SK-N-SH treated with all-trans-retinoic acid at 6 μM for 48 hours (cell line): ENCODE measurements around the gene BLTP1.

ENCODE experiments used
- ARNTL ChIP-seq: fragments of 450-650 bp; formaldehyde crosslinking; IDR thresholded peaks from 2 replicates; pipeline ENCODE4 v1.5.0; 2020; ENCODE audit warnings: low read depth, mild to moderate bottlenecking, moderate library complexity, borderline replicate concordance
- CREB5 ChIP-seq: fragments of 250-450 bp; sonication (Bioruptor Pico); IDR thresholded peaks from 2 replicates; pipeline ENCODE4 v1.5.1; 2020; ENCODE audit warnings: low read depth, mild to moderate bottlenecking, moderate library complexity
- CSDC2 ChIP-seq: fragments of 250-450 bp; sonication (Bioruptor Pico); IDR thresholded peaks from 2 replicates; pipeline ENCODE4 v1.5.0; 2020; ENCODE audit warnings: mild to moderate bottlenecking, moderate library complexity
- CSRNP3 ChIP-seq: fragments of 250-450 bp; sonication (Bioruptor Pico); IDR thresholded peaks from 2 replicates; pipeline ENCODE4 v1.5.1; 2021; ENCODE audit warnings: mild to moderate bottlenecking, moderate library complexity
- ISL1 ChIP-seq: fragments of 250-450 bp; sonication (Bioruptor Pico); IDR thresholded peaks from 2 replicates; pipeline ENCODE4 v2.1.2; 2022; ENCODE audit warnings: mild to moderate bottlenecking, moderate library complexity
- OSR1 ChIP-seq: fragments of 250-450 bp; sonication (Bioruptor Pico); IDR thresholded peaks from 2 replicates; pipeline ENCODE4 v1.8.0; 2022; ENCODE audit warnings: moderate library complexity, mild to moderate bottlenecking, inconsistent platforms
- PATZ1 ChIP-seq: fragments of 250-450 bp; sonication (Bioruptor Pico); IDR thresholded peaks from 2 replicates; pipeline ENCODE4 v1.8.0; 2020; ENCODE audit warnings: mild to moderate bottlenecking, moderate library complexity, borderline replicate concordance
- POU6F1 ChIP-seq: fragments of 250-450 bp; sonication (Bioruptor Pico); IDR thresholded peaks from 2 replicates; pipeline ENCODE4 v1.8.0; 2021; ENCODE audit warnings: low read depth, mild to moderate bottlenecking, moderate library complexity, borderline replicate concordance
- PPARA ChIP-seq: fragments of 250-450 bp; sonication (Bioruptor Pico); IDR thresholded peaks from 2 replicates; pipeline ENCODE4 v1.5.0; 2020; ENCODE audit warnings: mild to moderate bottlenecking, borderline replicate concordance
- ZFP3 ChIP-seq: fragments of 250-450 bp; sonication (Bioruptor Pico); IDR thresholded peaks from 2 replicates; pipeline ENCODE4 v1.5.0; 2020; ENCODE audit warnings: mild to moderate bottlenecking, moderate library complexity
- ZFP30 ChIP-seq: fragments of 450-650 bp; formaldehyde crosslinking; IDR thresholded peaks from 2 replicates; pipeline ENCODE4 v1.5.0; 2022; ENCODE audit warnings: mild to moderate bottlenecking, moderate library complexity
- ZNF565 ChIP-seq: fragments of 450-650 bp; formaldehyde crosslinking; conservative IDR thresholded peaks from 2 replicates; pipeline ENCODE4 v1.5.0; 2020; ENCODE audit warnings: low read depth, mild to moderate bottlenecking, moderate library complexity
- ZNF70 ChIP-seq: fragments of 450-650 bp; formaldehyde crosslinking; IDR thresholded peaks from 2 replicates; pipeline ENCODE4 v1.5.0; 2020; ENCODE audit warnings: mild to moderate bottlenecking, moderate library complexity

- TF ChIP-seq ZNF565 (CRISPR knock-in tag) (no peak), CREB5 (no peak), OSR1 (CRISPR knock-in tag) (no peak), PPARA (CRISPR knock-in tag) (no peak), ISL1 (CRISPR knock-in tag) (no peak), ZFP3 (no peak), PATZ1 (CRISPR knock-in tag) (no peak), CSRNP3 (no peak), ZFP30 (CRISPR knock-in tag) (no peak), ZNF70 (no peak), ARNTL (CRISPR knock-in tag) (no peak), CSDC2 (CRISPR knock-in tag) (no peak), POU6F1 (no peak)
Measured at GRCh38 chr4:122104184-122104583, 47.9 kb upstream of the BLTP1 start.
